ENCODE results near the gene EGFL7. TPM values are rescaled to one million over a fixed set of nuclear protein-coding genes. Genes with fewer than 3 reads are reported as not detected.
A peak's percentile ranks its signal among the peaks of the same experiment; 100 is the strongest.

The EGFL7 gene
- total and polyA plus RNA-seq, 4 donors: 128 to 379 (median 226) TPM

DNA sequence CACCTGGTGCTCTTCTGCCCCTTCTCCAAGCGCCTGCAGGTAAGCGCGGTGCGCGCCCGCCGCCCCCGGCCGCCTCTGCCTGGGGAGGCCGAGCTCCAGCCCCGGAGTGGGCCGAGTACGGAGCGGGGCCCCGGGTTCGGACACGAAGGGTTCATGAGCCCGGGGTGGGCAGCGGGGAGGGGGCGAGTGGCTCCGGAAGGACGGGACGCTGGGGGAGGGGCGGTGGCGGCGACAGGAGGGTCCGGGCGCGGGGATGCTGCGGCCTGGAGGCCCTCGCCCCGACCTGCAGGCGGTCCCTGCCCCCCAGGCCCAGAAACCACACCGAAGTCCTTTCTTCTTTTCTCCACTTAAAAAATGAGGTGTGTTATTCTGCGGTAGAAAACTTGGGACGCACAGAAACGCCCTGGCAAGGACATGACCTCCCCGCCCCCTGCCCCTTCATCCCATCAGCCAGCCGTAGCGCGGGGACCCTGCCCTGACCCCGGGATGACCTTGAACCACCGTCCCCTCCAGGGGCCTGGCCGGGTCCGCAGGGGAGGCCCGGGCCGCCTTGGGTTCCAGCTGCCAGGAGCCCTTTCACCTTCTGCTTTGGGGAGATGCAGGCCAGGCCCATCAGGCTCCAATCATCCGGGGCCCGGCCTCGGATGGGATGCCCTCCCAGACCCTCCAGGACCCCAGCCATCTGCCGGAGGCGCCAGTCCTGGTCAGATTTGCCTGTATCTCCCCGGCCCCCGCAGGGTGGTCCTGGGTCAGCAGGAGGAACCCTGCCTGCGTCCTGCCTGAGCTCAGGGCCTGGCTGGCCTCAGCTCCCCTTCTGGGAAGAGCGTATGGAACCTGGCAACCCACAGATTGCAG is 50.2 kb downstream of the EGFL7 start:
- no peaks in the 10 kb centered on the region for H3K9me3 ChIP-seq (ENCODE audit: control insufficient read depth in 4 of 4, insufficient read depth in 3 of 4, low read length in 3 of 4)
- peak overlapping the region; percentile 16 for H3K4me3 ChIP-seq
- H3K4me1 ChIP-seq (ENCODE audit: control insufficient read depth in 5 of 5, insufficient read depth in 5 of 5, low read length in 5 of 5): peaks cover 0 to 23% (median 8%) of the 10 kb centered on the region in 5 donors
- peak overlapping the region in 1 of 2 donors; percentile 11 for H3K9ac ChIP-seq (ENCODE audit: insufficient read depth in 1 of 2, low read length in 2 of 2)
- 3 to 7% methylated on average over 51 to 56 of the region's 56 CpGs for WGBS, 2 donors
- no peaks in the 10 kb centered on the region for H3K36me3 ChIP-seq (ENCODE audit: control insufficient read depth in 4 of 4, insufficient read depth in 4 of 4, low read length in 4 of 4)
- DNase-seq: no peak
- H3K27me3 ChIP-seq (ENCODE audit: control insufficient read depth in 3 of 3, insufficient read depth in 3 of 3, low read length in 2 of 3): no peaks in the 10 kb centered on the region
- TF ChIP-seq CTCF (IDR thresholded peaks at IDR 0.05; ENCODE audit: control extremely low read depth, extremely low read depth): no peak
- no peak for ATAC-seq (ENCODE audit: insufficient read depth, low FRiP score)
- H3K27ac ChIP-seq (ENCODE audit: low read depth in 1 of 2, low read length in 1 of 2): peak overlapping the region; percentile 51 to 55

- WGBS, 2 donors: 27 to 35% methylated on average over 8 of the region's 8 CpGs
- no peak for ATAC-seq (ENCODE audit: insufficient read depth, low FRiP score)
- no peaks in the 10 kb centered on the region for H3K27me3 ChIP-seq (ENCODE audit: control insufficient read depth in 3 of 3, insufficient read depth in 3 of 3, low read length in 2 of 3)
- H3K4me1 ChIP-seq (ENCODE audit: control insufficient read depth in 5 of 5, insufficient read depth in 5 of 5, low read length in 5 of 5): peaks cover 0 to 23% (median 8%) of the 10 kb centered on the region in 5 donors
- H3K4me3 ChIP-seq: no peak overlapping the region
- no peaks in the 10 kb centered on the region for H3K9me3 ChIP-seq (ENCODE audit: control insufficient read depth in 4 of 4, insufficient read depth in 3 of 4, low read length in 3 of 4)
- no peaks in the 10 kb centered on the region for H3K36me3 ChIP-seq (ENCODE audit: control insufficient read depth in 4 of 4, insufficient read depth in 4 of 4, low read length in 4 of 4)
- DNase-seq: no peak
- peak overlapping the region in 1 of 2 donors; percentile 11 for H3K9ac ChIP-seq (ENCODE audit: insufficient read depth in 1 of 2, low read length in 2 of 2)
- H3K27ac ChIP-seq (ENCODE audit: low read depth in 1 of 2, low read length in 1 of 2): peak overlapping the region; percentile 71 to 77
- no peak for TF ChIP-seq CTCF (IDR thresholded peaks at IDR 0.05; ENCODE audit: control extremely low read depth, extremely low read depth)
Measured at GRCh38 chr9:136713550-136713949, 50.8 kb downstream of the EGFL7 start.

DNA sequence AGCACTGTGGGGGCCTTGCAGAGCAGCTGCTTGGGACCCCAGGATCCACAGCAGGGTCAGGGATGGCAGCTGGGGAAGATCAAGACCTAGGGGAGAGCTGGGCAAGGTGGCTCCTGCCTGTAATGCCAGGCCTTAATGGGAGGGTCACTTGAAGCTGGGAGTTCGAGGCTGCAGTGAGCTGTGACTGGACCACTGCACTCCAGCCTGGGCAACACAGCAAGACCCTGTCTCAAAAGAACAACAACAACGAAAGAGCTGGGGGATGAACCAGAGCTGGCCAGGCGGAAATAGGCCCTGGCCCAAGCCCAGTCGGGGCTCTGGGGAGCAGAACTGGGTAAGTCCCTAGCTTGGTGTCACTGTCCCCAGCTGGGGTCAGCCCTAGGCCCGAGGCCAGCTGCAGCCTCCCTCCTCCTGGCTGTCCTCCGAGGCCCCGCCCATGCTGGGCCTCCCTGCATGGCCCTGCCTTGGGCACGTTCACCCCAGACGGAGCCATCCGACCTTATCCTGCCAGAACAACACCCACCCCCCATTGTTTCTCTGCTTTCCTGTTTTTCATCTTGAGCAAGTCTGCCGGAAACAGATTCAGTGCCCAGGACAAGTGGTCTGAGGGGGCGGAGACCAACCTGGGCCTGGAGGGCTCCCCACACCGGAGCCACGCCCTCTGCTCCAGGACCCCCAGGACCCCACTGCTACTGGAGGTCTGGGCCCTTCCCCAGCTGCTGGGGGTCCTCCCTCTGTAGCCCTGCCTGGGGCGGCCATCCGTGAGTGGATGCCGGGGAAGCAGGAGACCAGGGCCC is 51.6 kb downstream of the EGFL7 start:
- Histone ChIP-seq H3K9ac (ENCODE audit: insufficient read depth in 1 of 2, low read length in 2 of 2) (no peak overlapping the region), H3K4me1 (ENCODE audit: control insufficient read depth in 5 of 5, insufficient read depth in 5 of 5, low read length in 5 of 5) (peaks cover 0 to 23% (median 8%) of the 10 kb centered on the region in 5 donors), H3K9me3 (ENCODE audit: control insufficient read depth in 4 of 4, insufficient read depth in 3 of 4, low read length in 3 of 4) (no peaks in the 10 kb centered on the region), H3K36me3 (ENCODE audit: control insufficient read depth in 4 of 4, insufficient read depth in 4 of 4, low read length in 4 of 4) (no peaks in the 10 kb centered on the region), H3K27me3 (ENCODE audit: control insufficient read depth in 3 of 3, insufficient read depth in 3 of 3, low read length in 2 of 3) (no peaks in the 10 kb centered on the region), H3K4me3 (no peak overlapping the region), H3K27ac (ENCODE audit: low read depth in 1 of 2, low read length in 1 of 2) (peak overlapping the region; percentile 71 to 88)
- peak in 1 of 3 donors; percentile 63 for DNase-seq
- no peak for TF ChIP-seq CTCF (IDR thresholded peaks at IDR 0.05; ENCODE audit: control extremely low read depth, extremely low read depth)
- 30 to 42% methylated on average over 17 of the region's 17 CpGs for WGBS, 2 donors
- peak; percentile 15 for ATAC-seq (ENCODE audit: insufficient read depth, low FRiP score)
